HepG2 (cell line): ENCODE measurements around the gene NELFCD. TPM values are rescaled to one million over a fixed set of nuclear protein-coding genes. Genes with fewer than 3 reads are reported as not detected.

Experiments
- ATAD3A ChIP-seq: sonication (generic); formaldehyde crosslinking; IDR thresholded peaks from 2 replicates; pipeline ENCODE4 v1.4.0; 2020; ENCODE audit warnings: missing genetic modification reagents
- CBX5 ChIP-seq: sonication (generic); formaldehyde crosslinking; IDR thresholded peaks from 2 replicates; pipeline ENCODE4 v1.4.0; 2020; ENCODE audit warnings: missing genetic modification reagents, borderline replicate concordance
- EHMT2 ChIP-seq: fragments of 200-600 bp; sonication (generic); IDR thresholded peaks from 2 replicates; pipeline ENCODE4 v1.7.0; 2017; ENCODE audit warnings: antibody characterized with exemption, low read depth, low read length, borderline replicate concordance
- GABPA ChIP-seq, 2 experiments: IDR thresholded peaks; 2 replicates each; pipeline ENCODE4 v1.6.1; 2011 to 2016; ENCODE audit warnings: low read depth in 2 of 2, low read length in 1 of 2, missing biosample characterization in 1 of 2, missing genetic modification characterization in 1 of 2
- GATAD2A ChIP-seq: IDR thresholded peaks from 2 replicates; pipeline ENCODE4 v1.6.1; 2016
- NAIF1 ChIP-seq: sonication (generic); formaldehyde crosslinking; IDR thresholded peaks from 2 replicates; pipeline ENCODE4 v1.5.0; 2020; ENCODE audit warnings: mild to moderate bottlenecking, missing genetic modification reagents, borderline replicate concordance
- NFIB ChIP-seq: sonication (generic); formaldehyde crosslinking; IDR thresholded peaks from 2 replicates; pipeline ENCODE4 v1.9.0; 2021; ENCODE audit warnings: missing genetic modification reagents, mild to moderate bottlenecking, borderline replicate concordance
- NFKB2 ChIP-seq: sonication (generic); formaldehyde crosslinking; IDR thresholded peaks from 2 replicates; pipeline ENCODE4 v1.4.0; 2020; ENCODE audit warnings: missing genetic modification reagents, borderline replicate concordance
- NKX3-1 ChIP-seq: sonication (generic); formaldehyde crosslinking; IDR thresholded peaks from 2 replicates; pipeline ENCODE4 v1.5.0; 2020; ENCODE audit warnings: missing genetic modification reagents
- TSC22D2 ChIP-seq: sonication (generic); formaldehyde crosslinking; IDR thresholded peaks from 2 replicates; pipeline ENCODE4 v1.5.1; 2020; ENCODE audit warnings: missing genetic modification reagents, mild to moderate bottlenecking, borderline replicate concordance
- ZNF343 ChIP-seq: sonication (generic); formaldehyde crosslinking; IDR thresholded peaks from 2 replicates; pipeline ENCODE4 v1.4.0; 2020; ENCODE audit warnings: mild to moderate bottlenecking, missing genetic modification reagents
- ZNF569 ChIP-seq: sonication (generic); formaldehyde crosslinking; IDR thresholded peaks from 2 replicates; pipeline ENCODE4 v1.5.0; 2020; ENCODE audit warnings: mild to moderate bottlenecking, missing genetic modification reagents, moderate library complexity, borderline replicate concordance
- ZNF605 ChIP-seq: sonication (generic); formaldehyde crosslinking; IDR thresholded peaks from 2 replicates; pipeline ENCODE4 v1.8.0; 2022; ENCODE audit warnings: mild to moderate bottlenecking, missing genetic modification reagents
- ZNF788 ChIP-seq: sonication (generic); formaldehyde crosslinking; IDR thresholded peaks from 2 replicates; pipeline ENCODE4 v1.5.0; 2020; ENCODE audit warnings: mild to moderate bottlenecking, missing genetic modification reagents, borderline replicate concordance
- ZSCAN9 ChIP-seq: IDR thresholded peaks from 2 replicates; pipeline ENCODE4 v1.6.1; 2016; ENCODE audit warnings: borderline replicate concordance
- polyA plus RNA-seq, 8 experiments: library from polyadenylated mRNA; depleted of rRNA in 3 of 8; stranded (reverse) in 7 of 8; unstranded in 1 of 8; fragments of >200 nt; fragmentation: Illumina TruSeq in 4 of 8; extraction: Trizol in 4 of 8; gene quantifications; 2 replicates each; pipeline versions ENCODE4 v1.2.1 to v1.2.3, GENCODE V29; 2011 to 2016; ENCODE audit warnings: low read depth in 4 of 8, missing spikeins in 1 of 8, mixed read lengths in 1 of 8; ENCODE audit not compliant: insufficient read depth in 1 of 8
- total RNA-seq, 5 experiments: library from RNA; depleted of rRNA; stranded (reverse); fragments of >200 nt; fragmentation: Illumina TruSeq; extraction: Trizol; gene quantifications; 2 replicates each; pipeline ENCODE4 v1.2.3, GENCODE V29; 2016; ENCODE audit warnings: low read depth in 1 of 5
- TF ChIP-seq, protein P1 (sequence below): sonication (generic); formaldehyde crosslinking; IDR thresholded peaks from 2 replicates; pipeline ENCODE4 v1.4.0; 2020; ENCODE audit warnings: mild to moderate bottlenecking, missing genetic modification reagents
- TF ChIP-seq, protein P2 (sequence below): sonication (generic); formaldehyde crosslinking; IDR thresholded peaks from 2 replicates; pipeline ENCODE4 v1.5.0; 2020; ENCODE audit warnings: missing genetic modification reagents
- TF ChIP-seq, protein P3 (sequence below): sonication (generic); formaldehyde crosslinking; IDR thresholded peaks from 2 replicates; pipeline ENCODE4 v1.4.0; 2020; ENCODE audit warnings: missing genetic modification reagents, borderline replicate concordance
- TF ChIP-seq, protein P4 (sequence below): sonication (generic); formaldehyde crosslinking; IDR thresholded peaks from 2 replicates; pipeline ENCODE4 v1.8.1; 2022; ENCODE audit warnings: low read depth, mild to moderate bottlenecking, missing genetic modification reagents

The NELFCD gene
- total and polyA plus RNA-seq, 2 of the 13 experiments (the other 11 are each of a cell fraction or from before 2014, with no cell fraction given): 159 to 203 TPM

DNA sequence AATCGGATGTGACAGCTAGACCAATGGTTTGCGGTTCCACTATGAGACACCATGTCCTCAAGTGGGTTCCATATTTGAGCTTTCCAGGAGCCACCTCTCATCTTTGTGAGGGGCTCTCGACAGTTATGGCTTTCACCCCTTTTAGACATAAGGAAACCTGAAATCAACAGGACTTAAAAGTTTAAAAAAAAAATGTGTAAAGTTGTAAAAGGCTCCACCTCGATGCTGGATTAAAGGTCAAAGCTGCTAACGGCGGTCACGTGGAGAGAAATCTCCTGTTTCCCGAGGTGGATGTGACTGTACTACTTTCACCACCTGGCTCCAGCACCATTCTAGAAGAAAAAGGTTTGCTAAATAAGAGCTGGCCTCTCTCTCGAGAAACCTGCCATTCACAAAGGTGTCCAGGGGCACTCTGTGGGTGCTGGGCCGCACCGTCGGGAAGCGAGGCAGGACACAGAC is 50.5 kb downstream of the NELFCD start (continued):
- TF ChIP-seq, protein P1, sequence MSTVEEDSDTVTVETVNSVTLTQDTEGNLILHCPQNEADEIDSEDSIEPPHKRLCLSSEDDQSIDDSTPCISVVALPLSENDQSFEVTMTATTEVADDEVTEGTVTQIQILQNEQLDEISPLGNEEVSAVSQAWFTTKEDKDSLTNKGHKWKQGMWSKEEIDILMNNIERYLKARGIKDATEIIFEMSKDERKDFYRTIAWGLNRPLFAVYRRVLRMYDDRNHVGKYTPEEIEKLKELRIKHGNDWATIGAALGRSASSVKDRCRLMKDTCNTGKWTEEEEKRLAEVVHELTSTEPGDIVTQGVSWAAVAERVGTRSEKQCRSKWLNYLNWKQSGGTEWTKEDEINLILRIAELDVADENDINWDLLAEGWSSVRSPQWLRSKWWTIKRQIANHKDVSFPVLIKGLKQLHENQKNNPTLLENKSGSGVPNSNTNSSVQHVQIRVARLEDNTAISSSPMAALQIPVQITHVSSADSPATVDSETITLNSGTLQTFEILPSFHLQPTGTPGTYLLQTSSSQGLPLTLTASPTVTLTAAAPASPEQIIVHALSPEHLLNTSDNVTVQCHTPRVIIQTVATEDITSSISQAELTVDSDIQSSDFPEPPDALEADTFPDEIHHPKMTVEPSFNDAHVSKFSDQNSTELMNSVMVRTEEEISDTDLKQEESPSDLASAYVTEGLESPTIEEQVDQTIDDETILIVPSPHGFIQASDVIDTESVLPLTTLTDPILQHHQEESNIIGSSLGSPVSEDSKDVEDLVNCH (CRISPR knock-in tag): no peak
- no peak for TF ChIP-seq ZSCAN9
- no peak for TF ChIP-seq ZNF569
- TF ChIP-seq NAIF1 (CRISPR knock-in tag): peak; percentile 70; the same call in 1 of the 2 replicates
- no peak for TF ChIP-seq ZNF605 (CRISPR knock-in tag)
- no peak for TF ChIP-seq GATAD2A (CRISPR knock-in tag)
- no peak for TF ChIP-seq NFKB2 (CRISPR knock-in tag)
- TF ChIP-seq GABPA (IDR thresholded peaks at IDR 0.05; ENCODE audit: low read depth, low read length): no peak
- TF ChIP-seq GABPA (CRISPR knock-in tag; IDR thresholded peaks at IDR 0.05; ENCODE audit: low read depth): no peak
- TF ChIP-seq NFIB (CRISPR knock-in tag): no peak; the same call in 1 of the 2 replicates
- no peak for TF ChIP-seq NKX3-1 (CRISPR knock-in tag)
- TF ChIP-seq ZNF788 (CRISPR knock-in tag): peak; percentile 44
- TF ChIP-seq, protein P2, sequence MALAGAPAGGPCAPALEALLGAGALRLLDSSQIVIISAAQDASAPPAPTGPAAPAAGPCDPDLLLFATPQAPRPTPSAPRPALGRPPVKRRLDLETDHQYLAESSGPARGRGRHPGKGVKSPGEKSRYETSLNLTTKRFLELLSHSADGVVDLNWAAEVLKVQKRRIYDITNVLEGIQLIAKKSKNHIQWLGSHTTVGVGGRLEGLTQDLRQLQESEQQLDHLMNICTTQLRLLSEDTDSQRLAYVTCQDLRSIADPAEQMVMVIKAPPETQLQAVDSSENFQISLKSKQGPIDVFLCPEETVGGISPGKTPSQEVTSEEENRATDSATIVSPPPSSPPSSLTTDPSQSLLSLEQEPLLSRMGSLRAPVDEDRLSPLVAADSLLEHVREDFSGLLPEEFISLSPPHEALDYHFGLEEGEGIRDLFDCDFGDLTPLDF (CRISPR knock-in tag): 0 out of 2 replicates have a peak, but pooled peaks have one; percentile 20
- no peak for TF ChIP-seq CBX5
- no peak for TF ChIP-seq TSC22D2 (CRISPR knock-in tag)
- TF ChIP-seq, protein P3, sequence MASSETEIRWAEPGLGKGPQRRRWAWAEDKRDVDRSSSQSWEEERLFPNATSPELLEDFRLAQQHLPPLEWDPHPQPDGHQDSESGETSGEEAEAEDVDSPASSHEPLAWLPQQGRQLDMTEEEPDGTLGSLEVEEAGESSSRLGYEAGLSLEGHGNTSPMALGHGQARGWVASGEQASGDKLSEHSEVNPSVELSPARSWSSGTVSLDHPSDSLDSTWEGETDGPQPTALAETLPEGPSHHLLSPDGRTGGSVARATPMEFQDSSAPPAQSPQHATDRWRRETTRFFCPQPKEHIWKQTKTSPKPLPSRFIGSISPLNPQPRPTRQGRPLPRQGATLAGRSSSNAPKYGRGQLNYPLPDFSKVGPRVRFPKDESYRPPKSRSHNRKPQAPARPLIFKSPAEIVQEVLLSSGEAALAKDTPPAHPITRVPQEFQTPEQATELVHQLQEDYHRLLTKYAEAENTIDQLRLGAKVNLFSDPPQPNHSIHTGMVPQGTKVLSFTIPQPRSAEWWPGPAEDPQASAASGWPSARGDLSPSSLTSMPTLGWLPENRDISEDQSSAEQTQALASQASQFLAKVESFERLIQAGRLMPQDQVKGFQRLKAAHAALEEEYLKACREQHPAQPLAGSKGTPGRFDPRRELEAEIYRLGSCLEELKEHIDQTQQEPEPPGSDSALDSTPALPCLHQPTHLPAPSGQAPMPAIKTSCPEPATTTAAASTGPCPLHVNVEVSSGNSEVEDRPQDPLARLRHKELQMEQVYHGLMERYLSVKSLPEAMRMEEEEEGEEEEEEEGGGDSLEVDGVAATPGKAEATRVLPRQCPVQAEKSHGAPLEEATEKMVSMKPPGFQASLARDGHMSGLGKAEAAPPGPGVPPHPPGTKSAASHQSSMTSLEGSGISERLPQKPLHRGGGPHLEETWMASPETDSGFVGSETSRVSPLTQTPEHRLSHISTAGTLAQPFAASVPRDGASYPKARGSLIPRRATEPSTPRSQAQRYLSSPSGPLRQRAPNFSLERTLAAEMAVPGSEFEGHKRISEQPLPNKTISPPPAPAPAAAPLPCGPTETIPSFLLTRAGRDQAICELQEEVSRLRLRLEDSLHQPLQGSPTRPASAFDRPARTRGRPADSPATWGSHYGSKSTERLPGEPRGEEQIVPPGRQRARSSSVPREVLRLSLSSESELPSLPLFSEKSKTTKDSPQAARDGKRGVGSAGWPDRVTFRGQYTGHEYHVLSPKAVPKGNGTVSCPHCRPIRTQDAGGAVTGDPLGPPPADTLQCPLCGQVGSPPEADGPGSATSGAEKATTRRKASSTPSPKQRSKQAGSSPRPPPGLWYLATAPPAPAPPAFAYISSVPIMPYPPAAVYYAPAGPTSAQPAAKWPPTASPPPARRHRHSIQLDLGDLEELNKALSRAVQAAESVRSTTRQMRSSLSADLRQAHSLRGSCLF (CRISPR knock-in tag): no peak
- TF ChIP-seq, protein P4, sequence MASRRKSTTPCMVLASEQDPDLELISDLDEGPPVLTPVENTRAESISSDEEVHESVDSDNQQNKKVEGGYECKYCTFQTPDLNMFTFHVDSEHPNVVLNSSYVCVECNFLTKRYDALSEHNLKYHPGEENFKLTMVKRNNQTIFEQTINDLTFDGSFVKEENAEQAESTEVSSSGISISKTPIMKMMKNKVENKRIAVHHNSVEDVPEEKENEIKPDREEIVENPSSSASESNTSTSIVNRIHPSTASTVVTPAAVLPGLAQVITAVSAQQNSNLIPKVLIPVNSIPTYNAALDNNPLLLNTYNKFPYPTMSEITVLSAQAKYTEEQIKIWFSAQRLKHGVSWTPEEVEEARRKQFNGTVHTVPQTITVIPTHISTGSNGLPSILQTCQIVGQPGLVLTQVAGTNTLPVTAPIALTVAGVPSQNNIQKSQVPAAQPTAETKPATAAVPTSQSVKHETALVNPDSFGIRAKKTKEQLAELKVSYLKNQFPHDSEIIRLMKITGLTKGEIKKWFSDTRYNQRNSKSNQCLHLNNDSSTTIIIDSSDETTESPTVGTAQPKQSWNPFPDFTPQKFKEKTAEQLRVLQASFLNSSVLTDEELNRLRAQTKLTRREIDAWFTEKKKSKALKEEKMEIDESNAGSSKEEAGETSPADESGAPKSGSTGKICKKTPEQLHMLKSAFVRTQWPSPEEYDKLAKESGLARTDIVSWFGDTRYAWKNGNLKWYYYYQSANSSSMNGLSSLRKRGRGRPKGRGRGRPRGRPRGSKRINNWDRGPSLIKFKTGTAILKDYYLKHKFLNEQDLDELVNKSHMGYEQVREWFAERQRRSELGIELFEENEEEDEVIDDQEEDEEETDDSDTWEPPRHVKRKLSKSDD (CRISPR knock-in tag): no peak
- TF ChIP-seq EHMT2: 0 out of 2 replicates have a peak, but pooled peaks have one; percentile 44
- 0 out of 2 replicates have a peak, but pooled peaks have one; percentile 0 for TF ChIP-seq ZNF343 (CRISPR knock-in tag)
- TF ChIP-seq ATAD3A (CRISPR knock-in tag): no peak
